Measurements from ENCODE around the gene XIRP2. TPM values are rescaled to one million over a fixed set of nuclear protein-coding genes. Genes with fewer than 3 reads are reported as not detected.
A peak's percentile ranks its signal among the peaks of the same experiment; 100 is the strongest.
"Not testable (repeated sequence)": the region's sequence is repeated elsewhere in the genome, so short reads cannot be mapped to it uniquely, and the experiment has no call there.

The XIRP2 gene
- total RNA-seq, 1 experiment from 2014 or later, result not detected

DNA sequence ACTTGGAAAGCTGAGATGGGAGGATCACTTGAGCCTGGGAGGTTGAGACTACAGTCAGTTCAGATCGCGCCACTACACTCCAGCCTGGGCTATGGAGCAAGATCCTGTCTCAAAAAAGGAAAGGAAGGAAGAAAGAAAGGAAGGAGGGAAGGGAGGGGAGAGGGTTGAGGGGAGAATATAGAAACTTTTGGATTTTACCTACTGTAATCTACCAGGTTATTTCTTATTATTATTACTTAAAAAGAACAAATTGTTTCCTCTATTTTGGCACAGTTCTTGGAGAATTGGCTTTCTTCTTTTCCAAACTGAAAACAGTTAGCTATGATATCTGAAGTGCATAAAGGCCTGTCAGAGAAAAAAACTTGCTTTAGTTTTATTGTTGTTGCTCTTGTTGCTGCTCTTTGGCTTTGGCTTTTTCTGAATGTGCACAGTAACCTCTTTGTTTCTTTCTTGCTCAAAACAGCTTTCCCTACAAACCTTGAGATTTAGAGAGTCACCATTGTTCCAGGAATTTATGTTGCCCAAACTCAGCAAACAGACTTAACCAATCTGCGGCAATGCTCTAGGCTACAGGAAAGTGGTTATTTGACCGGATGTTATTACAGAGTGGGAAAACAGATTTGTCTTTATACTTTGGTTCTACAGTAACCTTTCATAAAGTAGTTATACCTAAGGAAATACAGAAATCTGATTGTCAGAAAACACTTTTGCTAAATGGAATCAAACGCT is 214.9 kb downstream of the XIRP2 start:
- Histone ChIP-seq H3K9me3 (peaks cover 2% of the 10 kb centered on the region; the same call in 1 of the 2 replicates), H3K36me3 (no peaks in the 10 kb centered on the region), H3K27me3 (no peaks in the 10 kb centered on the region), H3K4me3 (no peak overlapping the region)
- DNase-seq, result no peak

DNA sequence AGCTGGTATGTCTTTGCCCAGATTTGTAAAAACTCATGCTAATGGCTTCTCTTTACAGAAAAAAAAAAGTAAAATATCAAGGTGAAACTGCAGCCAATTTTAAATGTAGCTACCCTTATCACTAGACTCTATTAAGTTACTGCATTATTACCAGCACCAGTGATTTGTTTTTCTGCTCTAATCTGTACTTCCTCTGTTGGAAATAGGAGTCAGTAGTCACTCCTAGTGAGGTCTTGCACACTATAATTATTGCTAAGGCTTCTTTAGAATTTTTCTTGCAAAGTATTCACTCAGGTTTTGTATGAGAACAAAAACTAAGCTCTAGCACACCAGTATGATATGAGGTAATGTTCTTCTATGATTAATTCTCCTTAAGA is 215.5 kb downstream of the XIRP2 start:
- H3K27me3 ChIP-seq, result no peaks in the 10 kb centered on the region
- no peaks in the 10 kb centered on the region for H3K36me3 ChIP-seq
- H3K4me3 ChIP-seq, result no peak overlapping the region
- H3K9me3 ChIP-seq, result peaks cover 2% of the 10 kb centered on the region; the same call in 1 of the 2 replicates
- DNase-seq, result no peak

DNA sequence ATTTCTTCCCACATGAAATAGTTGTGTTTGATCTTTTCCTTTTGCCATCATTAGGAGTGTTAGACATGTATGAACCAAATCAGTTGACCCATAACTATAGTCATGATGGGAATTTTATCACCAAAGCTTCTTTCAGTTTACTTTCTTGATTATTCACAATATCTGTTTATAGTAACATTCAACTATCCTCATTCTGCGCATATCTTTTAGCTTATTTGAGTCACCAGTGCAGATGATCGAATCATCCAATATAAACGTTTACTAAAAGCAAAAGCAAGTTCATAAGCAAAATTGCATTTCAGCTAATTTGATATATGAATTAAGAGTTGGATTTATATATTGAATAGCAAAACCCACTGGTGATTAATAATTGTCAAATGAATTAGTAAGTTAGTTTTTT is 216.4 kb downstream of the XIRP2 start:
- no peaks in the 10 kb centered on the region for H3K27me3 ChIP-seq
- peaks cover 2% of the 10 kb centered on the region; the same call in 1 of the 2 replicates for H3K9me3 ChIP-seq
- DNase-seq, result no peak
- no peak overlapping the region for H3K4me3 ChIP-seq
- H3K36me3 ChIP-seq, result no peaks in the 10 kb centered on the region

DNA sequence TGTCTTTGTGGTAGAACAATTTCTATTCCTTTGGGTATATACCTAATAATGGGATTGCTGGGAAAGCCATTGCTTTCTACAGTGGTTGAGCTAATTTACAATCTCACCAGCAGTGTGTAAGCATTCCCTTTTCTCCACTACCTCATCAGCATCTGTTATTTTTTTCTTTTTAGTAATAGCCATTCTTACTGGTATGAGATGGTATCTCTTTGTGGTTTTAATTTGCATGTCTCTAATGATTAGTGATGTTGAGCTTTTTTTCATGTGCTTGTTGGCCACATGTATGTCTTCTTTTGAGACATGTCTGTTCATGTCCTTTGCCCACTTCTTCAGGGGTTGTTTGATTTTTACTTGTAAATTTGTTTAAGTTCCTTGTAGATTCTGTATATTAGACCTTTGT is 221.4 kb downstream of the XIRP2 start:
- H3K9me3 ChIP-seq, DNase-seq, H3K4me3 ChIP-seq, H3K36me3 ChIP-seq, H3K27me3 ChIP-seq: not testable (repeated sequence)

DNA sequence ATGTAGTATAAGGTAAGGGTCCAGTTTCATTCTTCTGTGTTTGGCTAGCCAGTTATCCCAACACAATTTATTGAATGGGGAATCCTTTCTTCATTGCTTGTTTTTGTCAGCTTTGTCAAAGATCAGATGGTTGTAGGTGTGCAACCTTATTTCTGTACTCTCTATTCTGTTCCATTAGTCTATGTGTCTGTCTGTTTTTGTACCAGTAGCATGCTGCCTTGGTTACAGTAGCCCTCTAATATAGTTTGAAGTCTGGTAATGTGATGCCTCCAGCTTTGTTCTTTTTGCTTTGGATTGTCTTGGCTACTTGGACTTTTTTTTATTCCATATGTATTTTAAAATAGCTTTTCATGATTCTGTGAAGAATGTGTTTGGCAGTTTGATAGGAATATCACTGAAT is 222.1 kb downstream of the XIRP2 start:
- no peak for DNase-seq
- Histone ChIP-seq H3K27me3 (no peaks in the 10 kb centered on the region), H3K4me3 (no peak overlapping the region), H3K36me3 (no peaks in the 10 kb centered on the region), H3K9me3 (peaks cover 2% of the 10 kb centered on the region; the same call in 1 of the 2 replicates)

DNA sequence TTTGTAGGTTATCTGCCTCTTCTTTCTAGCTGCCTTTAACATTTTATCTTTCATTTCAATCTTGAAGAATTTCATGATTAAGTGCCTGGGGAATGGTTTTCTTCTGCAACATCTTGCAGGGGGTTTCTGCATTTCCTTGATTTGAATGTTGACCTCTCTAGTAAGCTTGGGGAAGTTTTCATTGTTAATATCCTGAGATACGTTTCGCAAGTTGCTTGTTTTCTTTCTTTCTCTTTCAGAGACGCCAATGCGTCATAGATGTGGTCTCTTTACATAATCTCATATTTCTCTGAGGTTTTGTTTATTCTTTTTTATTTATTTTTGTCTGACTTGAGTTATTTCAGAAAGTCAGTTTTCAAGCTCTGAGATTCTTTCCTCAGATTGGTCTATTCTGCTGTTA is 225.7 kb downstream of the XIRP2 start:
- no peaks in the 10 kb centered on the region for H3K36me3 ChIP-seq
- no peak for DNase-seq
- H3K9me3 ChIP-seq, result no peaks in the 10 kb centered on the region
- H3K27me3 ChIP-seq, result no peaks in the 10 kb centered on the region
- no peak overlapping the region for H3K4me3 ChIP-seq

DNA sequence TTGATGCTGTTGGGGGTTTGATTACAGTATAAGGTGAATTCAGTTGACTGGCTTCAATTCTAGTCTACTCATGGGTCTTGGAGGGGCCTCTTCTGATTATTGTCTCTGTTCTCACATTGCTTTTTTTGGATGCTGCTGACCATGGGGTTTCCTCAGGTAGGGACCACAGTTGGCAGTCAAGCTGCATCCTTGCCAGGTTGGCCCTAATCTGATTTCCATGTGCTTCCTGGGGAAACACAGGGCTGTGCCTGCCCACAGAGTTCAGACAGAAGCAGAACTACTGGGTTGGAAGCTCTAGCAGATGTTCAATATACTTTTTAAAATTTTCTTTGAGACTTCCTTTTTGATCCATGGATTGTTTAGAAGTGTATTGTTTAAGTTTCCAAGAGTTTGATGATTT is 227.3 kb downstream of the XIRP2 start:
- no peaks in the 10 kb centered on the region for H3K27me3 ChIP-seq
- no peaks in the 10 kb centered on the region for H3K36me3 ChIP-seq
- H3K9me3 ChIP-seq, result no peaks in the 10 kb centered on the region
- no peak overlapping the region for H3K4me3 ChIP-seq
- no peak for DNase-seq

DNA sequence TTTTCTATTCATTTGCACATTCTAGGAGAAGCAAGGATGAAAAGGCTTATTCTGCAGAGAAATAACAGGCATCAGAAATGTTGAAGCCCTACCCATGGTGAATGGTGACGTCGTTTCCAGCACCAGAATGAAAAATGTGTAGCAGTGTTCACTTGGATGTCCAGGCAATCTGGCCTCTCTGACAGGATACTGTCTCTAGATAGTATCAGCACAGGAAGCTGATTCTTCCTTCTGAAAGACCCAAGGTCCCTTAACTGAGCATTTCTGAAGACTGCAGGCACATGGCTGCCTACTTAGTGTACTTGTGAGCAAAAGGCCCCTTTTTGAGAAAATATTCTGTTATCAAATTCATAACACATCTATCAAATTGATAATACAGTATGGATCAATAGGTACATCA is 234.1 kb downstream of the XIRP2 start:
- Histone ChIP-seq H3K4me3 (no peak overlapping the region), H3K9me3 (no peaks in the 10 kb centered on the region), H3K27me3 (no peaks in the 10 kb centered on the region), H3K36me3 (no peaks in the 10 kb centered on the region)
- DNase-seq, result no peak

DNA sequence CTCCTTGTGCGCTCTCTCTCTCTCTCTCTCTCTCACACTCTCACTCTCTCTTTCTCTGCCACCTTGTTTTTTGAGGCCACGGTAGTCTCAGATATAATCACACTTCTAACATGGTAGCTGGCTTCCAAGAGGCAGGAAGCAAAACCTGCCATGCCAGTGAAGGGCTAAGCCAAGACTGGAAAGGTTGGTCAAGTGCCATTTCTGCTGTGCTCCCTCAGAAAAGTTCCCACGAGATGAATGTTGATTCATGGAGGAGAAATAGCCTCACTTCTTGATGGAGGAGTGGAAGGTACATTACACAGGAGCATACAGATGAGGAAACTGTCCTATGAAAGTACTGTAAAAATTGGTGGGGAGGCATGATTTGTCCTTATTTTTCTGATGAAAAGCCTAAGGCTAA is 237.9 kb downstream of the XIRP2 start:
- DNase-seq, result no peak
- no peaks in the 10 kb centered on the region for H3K9me3 ChIP-seq
- H3K4me3 ChIP-seq, result no peak overlapping the region
- H3K36me3 ChIP-seq, result no peaks in the 10 kb centered on the region
- H3K27me3 ChIP-seq, result no peaks in the 10 kb centered on the region

DNA sequence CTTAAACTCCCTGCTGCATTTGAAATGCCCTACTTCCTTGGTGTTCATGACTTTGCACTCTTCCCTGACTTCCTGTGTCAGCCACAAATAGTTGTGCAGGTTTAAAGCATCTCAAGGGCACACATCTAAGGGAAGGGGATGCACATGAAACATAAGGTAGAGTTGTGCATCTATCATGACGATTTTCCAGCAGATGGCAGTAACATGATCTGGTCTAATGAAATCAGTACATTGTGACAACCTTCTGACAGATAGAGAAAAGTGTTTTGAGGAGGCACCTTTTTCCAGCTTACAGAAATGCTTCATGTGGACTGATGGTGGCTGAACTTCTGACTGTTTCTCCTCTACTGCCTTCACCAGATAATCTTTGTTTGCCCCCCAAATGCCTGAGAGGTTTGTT is 238.9 kb downstream of the XIRP2 start:
- no peaks in the 10 kb centered on the region for H3K27me3 ChIP-seq
- no peak overlapping the region for H3K4me3 ChIP-seq
- H3K9me3 ChIP-seq, result no peaks in the 10 kb centered on the region
- H3K36me3 ChIP-seq, result no peaks in the 10 kb centered on the region
- no peak for DNase-seq

DNA sequence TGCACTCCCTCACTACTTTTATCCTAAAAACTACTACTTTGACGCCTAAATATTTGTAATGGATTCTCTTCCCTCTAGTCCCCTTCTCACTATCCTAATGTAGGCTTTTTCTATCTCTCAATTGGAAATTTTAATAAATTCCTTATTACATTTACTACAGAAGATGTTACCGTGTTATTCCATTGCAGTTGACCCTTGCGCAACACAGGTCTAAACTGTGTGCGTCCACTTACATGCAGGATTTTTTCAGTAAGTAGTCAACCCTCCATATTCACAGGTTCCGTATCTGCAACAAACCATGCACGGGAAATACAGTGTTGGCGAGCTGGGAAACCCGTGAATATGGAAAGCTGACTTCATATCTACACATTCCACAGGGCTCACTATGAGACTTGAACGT is 239.8 kb downstream of the XIRP2 start:
- H3K27me3 ChIP-seq, result no peaks in the 10 kb centered on the region
- H3K36me3 ChIP-seq, result no peaks in the 10 kb centered on the region
- no peaks in the 10 kb centered on the region for H3K9me3 ChIP-seq
- no peak overlapping the region for H3K4me3 ChIP-seq
- DNase-seq, result no peak

DNA sequence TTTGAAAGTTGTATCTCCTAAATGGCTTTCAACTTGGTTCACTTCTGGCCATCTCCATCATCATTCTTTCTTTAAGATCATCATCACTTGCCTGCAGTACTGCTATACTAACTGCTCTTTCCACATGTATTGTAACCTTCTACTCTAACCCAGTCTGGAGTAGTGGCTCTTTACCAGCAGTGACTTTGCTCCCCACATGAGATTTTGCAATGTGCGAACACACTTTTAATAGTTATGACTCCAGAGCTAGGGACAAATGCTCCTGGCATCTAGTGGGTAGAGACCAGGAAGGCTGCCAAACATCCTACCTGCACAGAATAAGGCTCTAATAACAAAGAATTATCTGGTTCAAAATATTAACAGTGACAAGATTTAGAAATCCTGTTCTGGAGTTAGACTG is 243.8 kb downstream of the XIRP2 start:
- no peaks in the 10 kb centered on the region for H3K27me3 ChIP-seq
- DNase-seq, result no peak
- no peaks in the 10 kb centered on the region for H3K36me3 ChIP-seq
- H3K4me3 ChIP-seq, result no peak overlapping the region
- no peaks in the 10 kb centered on the region for H3K9me3 ChIP-seq

DNA sequence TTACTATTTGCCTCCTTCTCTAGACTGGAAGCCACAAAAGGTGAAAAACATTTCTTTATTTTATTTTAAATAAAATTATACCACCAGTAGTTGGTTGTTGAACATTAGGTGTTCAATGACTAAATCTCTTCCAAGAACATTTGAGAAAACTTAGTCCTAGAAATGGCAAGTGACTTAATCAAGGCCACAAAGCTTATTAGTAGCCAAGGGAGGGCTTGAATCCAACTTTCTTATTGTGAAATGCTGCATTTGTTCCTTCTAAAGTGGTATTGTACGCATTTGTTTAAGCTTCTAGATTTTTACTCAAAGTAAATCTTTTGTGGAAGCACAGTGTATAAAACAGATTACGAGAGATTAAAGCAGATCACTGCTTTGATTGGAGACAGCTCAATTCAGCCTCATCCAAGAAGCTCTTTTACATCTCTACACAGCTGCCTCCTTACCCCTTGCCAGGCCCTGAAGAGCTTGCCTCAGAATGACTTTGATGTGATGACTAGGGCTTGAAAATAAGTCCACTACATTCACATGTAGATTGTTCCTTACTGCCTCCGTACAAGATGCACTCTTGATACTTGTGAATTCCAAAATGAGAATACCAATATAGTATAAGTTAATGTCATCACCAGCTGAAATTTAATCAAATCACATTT is 244.8 kb downstream of the XIRP2 start:
- Histone ChIP-seq H3K9me3 (no peaks in the 10 kb centered on the region), H3K36me3 (no peaks in the 10 kb centered on the region), H3K27me3 (no peaks in the 10 kb centered on the region), H3K4me3 (no peak overlapping the region)
- no peak for DNase-seq

DNA sequence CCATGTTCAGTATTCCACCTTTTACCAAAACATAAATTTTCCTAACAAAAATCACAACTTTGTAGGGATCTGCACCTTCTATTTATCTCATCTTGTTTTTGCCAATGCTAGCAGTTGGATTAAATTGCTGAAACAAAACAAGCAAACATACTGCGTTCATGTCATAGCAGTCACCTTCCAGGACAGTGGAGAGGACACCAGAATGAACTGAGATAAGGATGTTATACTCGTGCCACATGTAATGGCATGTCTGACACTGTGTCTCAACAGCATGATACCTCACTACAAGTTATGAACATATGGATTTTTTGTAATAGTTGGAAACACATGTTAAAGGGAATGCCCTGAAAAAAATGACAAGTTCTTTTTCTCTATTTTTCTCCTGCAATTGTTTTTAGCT is 245.3 kb downstream of the XIRP2 start:
- Histone ChIP-seq H3K36me3 (no peaks in the 10 kb centered on the region), H3K27me3 (no peaks in the 10 kb centered on the region), H3K9me3 (no peaks in the 10 kb centered on the region), H3K4me3 (no peak overlapping the region)
- DNase-seq, result no peak

DNA sequence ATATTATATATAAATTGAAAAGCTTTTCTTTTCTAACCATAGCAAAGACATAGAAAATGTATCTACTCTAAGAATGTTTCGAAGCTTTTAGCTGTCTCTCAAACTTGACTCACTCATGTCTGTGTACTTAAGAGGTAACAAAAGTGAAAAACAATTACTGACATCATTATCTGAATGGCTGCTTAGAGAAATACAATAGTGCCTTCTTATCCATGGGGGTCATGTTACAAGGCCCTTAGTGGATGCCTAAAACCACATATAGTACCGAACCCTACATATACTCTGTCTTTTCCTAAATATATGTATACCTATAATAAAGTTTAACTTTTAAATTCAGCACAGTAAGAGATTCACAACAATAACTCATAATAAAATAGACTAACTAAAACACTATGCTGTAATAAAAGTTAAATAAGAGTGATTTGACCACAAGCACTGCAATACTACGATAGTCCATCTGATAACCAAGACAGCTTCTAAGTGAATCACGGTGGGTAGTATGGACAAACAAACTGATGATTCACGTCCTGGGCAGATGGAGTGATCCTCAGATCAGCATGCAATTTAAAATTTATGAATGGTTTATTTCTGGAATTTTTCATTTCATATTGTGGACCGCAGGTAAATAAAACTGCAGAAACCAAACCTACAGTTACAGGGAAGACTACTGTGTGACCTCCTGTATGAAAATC is 246.2 kb downstream of the XIRP2 start:
- Histone ChIP-seq H3K27me3 (no peaks in the 10 kb centered on the region), H3K36me3 (no peaks in the 10 kb centered on the region), H3K4me3 (no peak overlapping the region), H3K9me3 (no peaks in the 10 kb centered on the region)
- peak; percentile 48 for DNase-seq

DNA sequence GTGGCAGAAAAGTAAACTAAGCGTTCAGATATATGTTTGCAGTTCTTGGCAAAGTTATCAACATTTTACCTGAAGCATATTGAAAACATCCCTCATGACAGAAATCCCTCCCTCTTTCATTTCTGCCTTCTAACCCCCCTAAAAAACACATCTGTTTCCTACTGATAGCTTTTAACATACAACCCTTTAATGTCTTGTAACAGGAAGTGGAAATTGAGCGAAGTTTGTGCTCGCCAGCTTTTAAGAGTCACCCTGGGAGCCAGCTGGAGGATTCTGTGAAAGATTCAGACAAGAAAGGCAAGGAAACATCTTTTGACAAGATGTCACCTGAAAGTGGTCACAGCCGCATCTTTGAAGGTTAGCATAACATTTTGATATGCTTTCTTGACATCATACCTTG is 247.4 kb downstream of the XIRP2 start:
- peak; percentile 6 for DNase-seq
- H3K4me3 ChIP-seq, result no peak overlapping the region
- H3K9me3 ChIP-seq, result no peaks in the 10 kb centered on the region
- H3K27me3 ChIP-seq, result no peaks in the 10 kb centered on the region
- no peaks in the 10 kb centered on the region for H3K36me3 ChIP-seq

DNA sequence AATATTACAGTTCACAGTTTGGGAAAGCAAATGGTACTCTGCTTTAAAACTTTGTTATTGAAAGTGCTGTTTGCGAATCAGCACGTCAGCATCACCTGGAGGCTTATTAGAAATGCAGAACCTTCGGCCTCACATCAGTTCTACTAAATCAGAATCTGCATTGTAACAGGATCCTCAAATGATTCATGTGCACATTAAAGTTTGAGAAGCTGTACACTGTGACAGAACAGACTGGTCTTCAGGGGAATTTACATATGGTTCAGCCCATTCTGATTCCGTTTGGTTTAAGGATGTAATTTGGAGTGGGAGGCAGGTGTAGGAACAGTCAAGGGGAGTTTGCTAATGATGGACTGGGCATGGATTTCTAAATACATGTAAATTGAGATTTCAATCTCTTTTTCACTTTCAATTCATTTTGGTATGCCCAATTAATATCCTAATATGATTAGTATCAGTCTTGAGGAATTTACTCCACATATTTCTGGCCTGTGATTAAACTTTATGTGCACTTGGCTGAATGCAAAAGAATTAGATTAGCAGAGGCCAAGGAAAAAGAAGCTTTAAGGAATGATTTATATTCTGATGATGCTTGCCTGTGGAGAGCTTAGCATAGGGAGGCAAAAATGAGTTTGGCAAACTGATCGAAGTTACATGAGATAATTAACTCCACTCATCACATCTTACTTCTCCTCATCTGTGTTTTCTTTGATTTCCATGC is 248.8 kb downstream of the XIRP2 start:
- Histone ChIP-seq H3K9me3 (peaks cover 4% of the 10 kb centered on the region; the same call in 1 of the 2 replicates), H3K36me3 (no peaks in the 10 kb centered on the region), H3K27me3 (no peaks in the 10 kb centered on the region), H3K4me3 (no peak overlapping the region)
- no peak for DNase-seq
